GM12891 (cell line): ENCODE results near the gene TRIM39.
"Not testable (repeated sequence)": the region's sequence is repeated elsewhere in the genome, so short reads cannot be mapped to it uniquely, and the experiment has no call there.

Source experiments
- DNase-seq: peaks from one replicate; pipeline ENCODE4 v3.0.0; 2011; ENCODE audit warnings: low spot score; ENCODE audit not compliant: insufficient read length
- FAIRE-seq: peaks from 2 replicates; lab custom pipeline; 2011; peaks lifted over from hg19 to GRCh38; lab: Jason Lieb, UNC
- PAX5 ChIP-seq: IDR thresholded peaks from 2 replicates; pipeline ENCODE4 v1.6.1; 2011; ENCODE audit warnings: low read length, moderate library complexity, mild to moderate bottlenecking; ENCODE audit not compliant: insufficient read depth, severe bottlenecking
- POLR2A ChIP-seq: IDR thresholded peaks from 2 replicates; pipeline ENCODE4 v1.6.1; 2011; ENCODE audit warnings: low read depth, low read length, control low read depth
- POLR2AphosphoS5 ChIP-seq: IDR thresholded peaks from 2 replicates; pipeline ENCODE4 v1.6.1; 2011; ENCODE audit warnings: low read depth, low read length, control low read depth
- POU2F2 ChIP-seq: IDR thresholded peaks from 2 replicates; pipeline ENCODE4 v1.6.1; 2011; ENCODE audit warnings: low read depth, mild to moderate bottlenecking, control low read depth, low read length, moderate library complexity
- SPI1 ChIP-seq: IDR thresholded peaks from 2 replicates; pipeline ENCODE4 v1.6.1; 2011; ENCODE audit warnings: low read depth, low read length, control low read depth
- TAF1 ChIP-seq: IDR thresholded peaks from 2 replicates; pipeline ENCODE4 v1.6.1; 2011; ENCODE audit warnings: low read depth, low read length, control low read depth

TRIM39 gene

DNA sequence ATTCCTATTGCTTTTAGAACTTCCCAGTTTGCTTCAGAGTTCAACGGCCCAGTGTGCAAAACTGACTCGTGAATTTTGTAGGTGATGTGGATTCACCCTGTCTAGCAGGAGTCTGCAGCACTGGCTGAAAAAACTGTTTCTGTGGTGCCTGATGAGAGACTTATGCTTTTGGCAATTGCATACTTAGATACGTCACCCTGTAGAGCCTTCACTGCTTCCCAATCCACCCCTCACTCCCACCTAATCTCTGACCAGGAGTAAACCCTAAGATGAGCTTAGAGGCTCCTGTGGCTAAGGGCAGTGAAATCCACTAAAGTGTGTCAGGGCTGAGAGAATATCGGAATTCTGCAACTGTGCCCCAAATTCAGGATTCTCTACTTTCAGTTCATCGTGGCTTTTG, 32.5 kb downstream of the TRIM39 start:
- TF ChIP-seq POU2F2 (no peak), POLR2AphosphoS5 (no peak), POLR2A (no peak), TAF1 (no peak), SPI1 (no peak), PAX5 (no peak)
- DNase-seq (no peak), FAIRE-seq (no peak)

DNA sequence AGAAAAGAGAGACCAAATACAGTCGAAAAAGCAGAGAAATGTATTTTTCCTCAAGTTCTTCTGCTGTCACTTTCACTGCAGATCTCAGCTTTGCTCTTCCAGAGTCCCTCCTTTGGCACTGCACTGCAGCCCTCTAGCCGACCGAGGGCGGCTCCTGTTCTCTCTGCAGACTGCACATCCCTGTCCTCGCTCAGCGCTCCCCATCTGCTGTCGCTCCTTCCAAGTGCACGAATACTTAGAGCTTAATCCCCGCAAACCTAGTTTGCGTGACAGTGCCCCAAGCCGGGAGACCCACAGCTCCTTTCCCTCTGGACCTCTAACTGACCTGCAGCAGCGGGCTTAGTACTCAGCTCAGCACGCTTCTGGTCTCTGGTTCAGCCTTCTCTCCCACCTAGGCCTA, 33.4 kb downstream of the TRIM39 start:
- no peak for TF ChIP-seq POLR2AphosphoS5
- TF ChIP-seq SPI1, result no peak
- no peak for TF ChIP-seq POU2F2
- no peak for TF ChIP-seq PAX5
- no peak for TF ChIP-seq TAF1
- no peak for TF ChIP-seq POLR2A
- DNase-seq (no peak), FAIRE-seq (no peak)

DNA sequence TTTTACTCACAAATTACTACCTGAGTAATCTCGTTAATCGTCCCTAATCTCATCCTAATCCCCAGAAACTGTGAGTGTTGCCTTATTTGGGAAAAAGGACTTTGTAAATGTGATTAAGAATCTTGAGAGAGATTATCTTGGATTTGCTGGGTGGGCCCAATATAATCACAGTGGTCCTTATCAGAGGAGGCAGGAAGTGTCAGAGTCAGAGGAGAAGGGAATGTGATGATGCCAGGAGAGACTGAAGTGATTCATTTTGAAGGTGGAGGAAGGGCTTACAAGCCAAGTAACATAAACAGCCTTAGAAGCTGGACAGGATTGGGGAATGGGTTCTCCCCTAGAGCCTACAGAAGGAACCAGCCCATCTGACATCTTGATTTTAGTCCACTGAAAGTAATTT, 34.9 kb downstream of the TRIM39 start:
- no peak for DNase-seq
- FAIRE-seq, result no peak
- TF ChIP-seq POLR2AphosphoS5 (no peak), POU2F2 (no peak)

DNA sequence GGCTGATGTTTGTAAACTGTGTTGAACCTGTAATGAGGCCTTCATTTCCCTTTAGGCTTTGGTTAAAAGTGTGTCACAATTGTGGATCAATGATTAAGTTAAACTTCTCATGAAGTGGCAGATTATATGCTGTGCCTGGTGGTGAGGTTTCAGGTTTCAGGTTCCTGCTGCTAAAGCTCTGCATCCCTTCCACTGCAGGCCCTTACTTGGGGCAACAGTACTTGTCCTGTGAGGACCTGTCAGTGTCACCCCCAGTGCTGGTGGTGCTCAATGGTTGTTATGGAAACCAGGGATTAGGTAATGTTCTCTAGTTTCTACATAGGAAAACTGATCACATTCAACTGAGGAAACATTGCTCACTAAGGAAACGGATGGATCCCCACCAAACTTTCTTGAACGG, 36.7 kb downstream of the TRIM39 start:
- no peak for TF ChIP-seq POLR2AphosphoS5
- TF ChIP-seq TAF1, result no peak
- no peak for TF ChIP-seq POU2F2
- TF ChIP-seq SPI1, result no peak
- no peak for TF ChIP-seq PAX5
- TF ChIP-seq POLR2A, result no peak
- FAIRE-seq, result no peak

DNA sequence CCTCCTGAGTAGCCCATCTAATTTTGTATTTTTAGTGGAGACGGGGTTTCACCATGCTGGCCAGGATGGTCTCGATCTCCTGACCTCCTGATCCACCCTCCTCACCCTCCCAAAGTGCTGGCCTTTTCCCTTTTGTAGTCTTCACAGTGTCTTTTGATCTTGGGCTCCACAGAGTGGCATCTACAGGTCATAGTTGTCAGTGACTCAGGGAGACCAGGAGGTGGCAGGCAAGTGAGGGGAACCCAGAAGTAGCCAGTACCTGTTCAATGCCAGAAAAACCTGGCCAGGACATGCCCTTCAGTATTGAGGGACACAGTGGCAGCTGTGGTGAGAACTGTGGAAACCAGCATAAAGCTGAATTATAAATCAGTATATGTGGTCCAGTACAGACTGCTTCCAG, 37.9 kb downstream of the TRIM39 start:
- no peak for TF ChIP-seq SPI1
- TF ChIP-seq PAX5, result no peak
- TF ChIP-seq POU2F2, result no peak
- TF ChIP-seq POLR2AphosphoS5, result no peak
- no peak for TF ChIP-seq TAF1
- no peak for TF ChIP-seq POLR2A
- DNase-seq (no peak), FAIRE-seq (no peak)

More for the DNA sequence above, 36.7 kb downstream of the TRIM39 start:
- no peak for DNase-seq

DNA sequence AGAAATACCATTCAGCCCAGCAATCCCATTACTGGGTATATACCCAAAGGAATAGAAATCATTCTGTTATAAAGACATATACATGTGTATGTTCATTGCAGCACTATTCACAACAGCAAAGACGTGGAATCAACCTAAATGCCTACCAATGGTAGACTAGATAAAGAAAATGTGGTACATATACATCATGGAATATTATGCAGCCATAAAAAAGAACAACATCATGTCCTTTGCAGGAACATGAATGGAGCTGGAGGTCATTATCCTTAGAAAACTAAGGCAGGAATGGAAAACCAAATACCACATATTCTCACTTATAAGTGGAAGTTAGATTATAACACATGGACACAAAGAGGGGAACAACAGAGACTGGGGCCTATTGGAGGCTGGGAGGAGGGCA, 42.6 kb downstream of the TRIM39 start:
- FAIRE-seq, DNase-seq: not testable (repeated sequence)

DNA sequence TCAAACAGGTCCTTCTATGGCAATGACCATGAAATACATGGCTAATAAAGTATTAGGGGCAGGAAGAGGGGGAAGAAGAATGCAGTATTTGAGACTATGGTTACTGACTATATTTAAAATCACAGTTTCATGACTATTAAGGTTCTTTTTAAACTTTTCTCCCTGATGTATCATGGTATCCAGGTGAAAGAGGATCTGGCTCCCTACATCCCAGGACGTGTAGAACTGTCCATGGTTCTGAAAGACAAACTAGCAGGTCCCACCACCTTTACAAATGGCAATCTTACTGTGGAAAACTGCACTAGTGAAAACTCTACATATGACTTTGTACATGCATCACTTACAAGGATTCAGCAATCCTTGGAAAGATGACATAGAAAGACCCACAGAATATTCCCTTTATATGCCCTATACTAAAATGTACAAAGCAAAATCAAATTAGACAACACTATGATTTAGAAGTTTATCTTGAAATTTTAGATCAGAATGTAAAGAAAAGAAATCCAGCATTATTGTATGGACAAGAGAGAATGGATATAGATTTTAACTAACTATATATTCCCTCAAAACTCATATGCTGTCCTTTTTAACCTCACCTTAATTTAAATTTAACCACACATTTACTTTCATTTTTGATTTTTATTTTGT, 51.7 kb downstream of the TRIM39 start:
- FAIRE-seq, result no peak
- no peak for DNase-seq
- no peak for TF ChIP-seq PAX5
- TF ChIP-seq TAF1, result no peak
- no peak for TF ChIP-seq SPI1
- no peak for TF ChIP-seq POU2F2
- TF ChIP-seq POLR2AphosphoS5, result no peak
- TF ChIP-seq POLR2A, result no peak

DNA sequence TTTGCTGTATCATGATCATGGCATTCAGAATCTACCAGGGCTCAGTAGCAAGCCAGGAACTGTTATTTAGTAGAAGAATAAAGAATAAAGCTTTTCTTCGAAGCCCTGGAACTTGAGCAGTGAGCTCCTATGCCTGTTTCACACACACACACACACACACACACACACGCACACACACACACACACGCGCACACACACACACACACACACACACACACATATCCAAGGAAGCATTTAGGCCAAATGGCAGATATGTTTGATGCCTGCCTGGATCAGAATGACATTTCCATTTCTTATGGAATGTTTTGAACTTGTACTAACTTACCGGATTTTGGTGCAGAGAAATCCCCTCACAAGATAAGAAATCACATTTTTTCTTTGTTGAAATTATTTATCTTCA, 53.7 kb downstream of the TRIM39 start:
- TF ChIP-seq POU2F2, result no peak
- TF ChIP-seq POLR2A, result no peak
- no peak for TF ChIP-seq POLR2AphosphoS5
- TF ChIP-seq SPI1, result no peak
- TF ChIP-seq TAF1, result no peak
- TF ChIP-seq PAX5, result no peak
- no peak for DNase-seq
- FAIRE-seq, result no peak

DNA sequence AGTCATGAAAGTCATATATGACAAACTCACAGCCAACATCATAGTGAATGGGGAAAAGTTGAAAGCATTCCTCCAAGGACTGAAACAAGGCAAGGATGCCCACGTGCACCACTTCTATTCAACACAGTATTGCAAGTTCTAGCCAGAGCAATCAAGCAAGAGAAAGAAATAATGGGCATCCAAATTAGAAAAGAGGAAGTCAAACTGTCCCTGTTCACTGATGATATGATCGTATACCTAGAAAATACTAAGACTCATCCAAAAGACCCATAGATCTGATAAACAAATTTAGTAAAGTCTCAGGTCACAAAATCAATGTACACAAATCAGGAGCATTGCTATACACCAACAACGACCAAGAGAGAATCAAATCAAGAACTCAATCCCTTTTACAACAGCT, 59.4 kb downstream of the TRIM39 start:
- no peak for FAIRE-seq
- TF ChIP-seq POLR2AphosphoS5, result no peak
- TF ChIP-seq SPI1, result peak; percentile 57
- TF ChIP-seq POLR2A, result no peak
- no peak for TF ChIP-seq PAX5
- TF ChIP-seq TAF1, result no peak
- TF ChIP-seq POU2F2, result no peak
- no peak for DNase-seq

DNA sequence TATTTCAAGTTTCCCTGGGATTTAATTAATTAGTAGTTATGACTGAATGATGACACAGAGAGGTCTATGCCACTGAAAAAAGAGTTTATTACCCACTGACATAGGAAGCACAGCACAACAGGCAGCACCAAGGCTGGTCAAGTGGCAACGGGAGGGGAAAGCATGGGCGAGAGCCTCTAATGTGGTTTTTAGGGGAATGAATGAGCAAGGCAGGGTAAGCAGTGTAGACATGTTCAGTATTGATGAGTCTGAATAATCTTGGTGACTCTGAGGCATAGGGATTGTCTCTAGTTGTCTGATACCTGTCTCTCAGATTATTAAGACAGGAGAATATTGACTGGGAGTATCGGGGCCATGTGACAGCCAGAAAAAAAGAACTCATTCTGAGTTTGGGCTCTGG, 64.5 kb downstream of the TRIM39 start:
- TF ChIP-seq SPI1 (no peak), TAF1 (no peak), POLR2AphosphoS5 (no peak), PAX5 (no peak), POU2F2 (no peak)
- DNase-seq (no peak), FAIRE-seq (no peak)
